IPS-18a (cell line): ENCODE data around the gene PAQR9.

ENCODE experiments used
- H3K27ac ChIP-seq: one replicate; pipeline ENCODE4 v1.5.1; 2013; ENCODE audit warnings: low read length
- H3K27me3 ChIP-seq: one replicate; pipeline ENCODE4 v1.6.1; 2013; ENCODE audit warnings: mild to moderate bottlenecking, low read length; ENCODE audit not compliant: control insufficient read depth, insufficient read depth
- H3K36me3 ChIP-seq: one replicate; pipeline ENCODE4 v1.6.1; 2013; ENCODE audit warnings: low read depth, low read length; ENCODE audit not compliant: control insufficient read depth
- H3K4me1 ChIP-seq: one replicate; pipeline ENCODE4 v1.6.1; 2013; ENCODE audit warnings: low read depth, low read length; ENCODE audit not compliant: control insufficient read depth
- H3K4me3 ChIP-seq: one replicate; pipeline ENCODE4 v1.5.1; 2013; ENCODE audit warnings: low read length
- H3K9ac ChIP-seq: one replicate; pipeline ENCODE4 v1.6.1; 2013; ENCODE audit warnings: mild to moderate bottlenecking, low read length, moderate library complexity
- H3K9me3 ChIP-seq: one replicate; pipeline ENCODE4 v1.6.1; 2013; ENCODE audit warnings: low read depth, low read length; ENCODE audit not compliant: control insufficient read depth

The PAQR9 gene

DNA sequence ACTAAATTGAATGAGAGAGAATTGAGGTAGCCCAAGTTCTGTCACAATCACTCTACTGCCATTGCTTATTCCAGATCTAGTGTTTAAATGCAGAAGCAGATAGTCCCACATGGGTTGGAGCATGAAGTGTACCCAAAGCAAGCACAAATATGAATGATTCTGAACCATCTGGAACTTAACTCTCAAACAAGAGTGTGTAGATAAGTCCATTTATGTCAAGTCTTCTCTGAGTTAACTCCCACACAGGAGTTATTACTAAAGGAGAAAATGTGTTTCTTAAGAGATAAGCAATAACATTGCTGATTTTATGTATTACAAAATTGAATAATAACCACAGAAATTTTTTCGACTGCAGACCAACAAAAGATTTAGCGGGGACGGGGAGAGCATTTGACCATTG, 33.6 kb downstream of the PAQR9 start:
- no peak overlapping the region for H3K4me3 ChIP-seq
- no peaks in the 10 kb centered on the region for H3K36me3 ChIP-seq
- H3K27me3 ChIP-seq: no peaks in the 10 kb centered on the region
- no peaks in the 10 kb centered on the region for H3K4me1 ChIP-seq
- no peak overlapping the region for H3K27ac ChIP-seq
- H3K9ac ChIP-seq: no peak overlapping the region
- no peaks in the 10 kb centered on the region for H3K9me3 ChIP-seq

DNA sequence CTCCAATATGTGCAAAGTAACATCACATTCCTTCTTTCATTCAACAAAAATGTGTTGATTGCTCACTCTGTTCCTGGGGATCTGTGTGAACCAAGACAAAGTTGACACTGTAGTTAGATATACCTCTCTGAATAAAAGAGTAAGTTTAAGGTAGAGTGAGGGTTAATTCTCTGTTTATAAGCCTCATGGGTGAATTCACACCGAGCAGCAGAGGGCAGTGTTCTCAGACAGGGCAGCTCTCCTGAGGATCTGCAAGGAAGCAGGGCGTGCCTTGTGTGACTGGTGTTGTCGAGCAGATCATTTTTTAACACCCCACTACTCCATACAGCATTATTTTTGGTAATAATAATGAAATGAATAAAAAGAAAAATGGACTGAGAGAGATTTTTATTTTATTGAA, 34.4 kb downstream of the PAQR9 start:
- no peaks in the 10 kb centered on the region for H3K9me3 ChIP-seq
- no peaks in the 10 kb centered on the region for H3K4me1 ChIP-seq
- H3K9ac ChIP-seq: no peak overlapping the region
- no peak overlapping the region for H3K27ac ChIP-seq
- no peaks in the 10 kb centered on the region for H3K27me3 ChIP-seq
- H3K36me3 ChIP-seq: no peaks in the 10 kb centered on the region
- H3K4me3 ChIP-seq: no peak overlapping the region

DNA sequence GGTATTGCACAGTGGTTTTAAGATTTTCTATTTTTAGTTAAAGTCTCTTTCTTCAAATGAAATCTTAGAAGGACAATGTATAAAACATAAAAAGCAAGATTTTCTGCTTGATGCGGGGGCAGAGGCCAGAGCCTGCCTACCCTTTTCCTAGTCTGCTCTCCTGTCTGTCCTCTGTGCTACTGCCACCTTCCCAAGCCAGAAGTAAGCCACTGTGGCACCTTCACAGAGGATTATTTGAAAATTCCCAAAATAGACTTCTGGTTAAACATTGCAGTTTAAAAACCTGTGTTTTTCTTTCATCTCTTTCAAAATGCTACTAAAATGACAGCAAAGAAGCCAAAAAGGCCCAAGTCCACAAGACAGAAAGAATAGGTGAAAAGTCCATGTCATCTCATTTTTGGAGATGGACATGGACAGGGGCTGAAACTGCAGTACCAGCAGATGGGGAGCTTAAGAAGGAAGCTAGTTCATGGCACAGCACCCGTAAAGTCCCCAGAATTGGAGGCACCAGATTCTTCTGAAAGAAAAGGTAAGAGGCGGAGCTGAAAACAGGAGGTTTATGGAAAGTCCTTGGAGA, 37.0 kb downstream of the PAQR9 start:
- no peaks in the 10 kb centered on the region for H3K4me1 ChIP-seq
- H3K4me3 ChIP-seq: no peak overlapping the region
- H3K27me3 ChIP-seq: no peaks in the 10 kb centered on the region
- no peaks in the 10 kb centered on the region for H3K9me3 ChIP-seq
- no peaks in the 10 kb centered on the region for H3K36me3 ChIP-seq
- no peak overlapping the region for H3K27ac ChIP-seq
- H3K9ac ChIP-seq: no peak overlapping the region

DNA sequence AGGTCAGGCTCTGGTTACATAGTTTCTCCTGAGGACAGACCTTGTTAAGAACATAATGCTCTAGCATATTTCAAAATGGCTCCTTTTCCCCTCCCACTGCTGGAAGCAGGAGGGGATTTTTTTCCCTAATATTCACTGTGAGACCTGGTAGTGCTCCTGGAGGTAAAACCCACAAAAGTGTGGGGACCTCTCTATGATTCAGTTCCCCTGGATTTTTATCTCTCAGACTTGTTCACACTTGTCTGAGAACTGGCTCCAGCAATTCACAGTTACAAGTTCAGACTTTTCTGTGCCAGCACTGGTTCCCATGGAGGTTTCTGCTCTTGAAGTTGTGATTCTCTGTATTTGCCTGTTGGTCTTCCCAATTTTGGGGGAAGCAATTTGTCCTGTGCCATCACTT, 38.3 kb downstream of the PAQR9 start:
- Histone ChIP-seq H3K4me3 (no peak overlapping the region), H3K27ac (no peak overlapping the region), H3K9me3 (no peaks in the 10 kb centered on the region), H3K27me3 (no peaks in the 10 kb centered on the region), H3K36me3 (no peaks in the 10 kb centered on the region), H3K4me1 (no peaks in the 10 kb centered on the region), H3K9ac (no peak overlapping the region)

DNA sequence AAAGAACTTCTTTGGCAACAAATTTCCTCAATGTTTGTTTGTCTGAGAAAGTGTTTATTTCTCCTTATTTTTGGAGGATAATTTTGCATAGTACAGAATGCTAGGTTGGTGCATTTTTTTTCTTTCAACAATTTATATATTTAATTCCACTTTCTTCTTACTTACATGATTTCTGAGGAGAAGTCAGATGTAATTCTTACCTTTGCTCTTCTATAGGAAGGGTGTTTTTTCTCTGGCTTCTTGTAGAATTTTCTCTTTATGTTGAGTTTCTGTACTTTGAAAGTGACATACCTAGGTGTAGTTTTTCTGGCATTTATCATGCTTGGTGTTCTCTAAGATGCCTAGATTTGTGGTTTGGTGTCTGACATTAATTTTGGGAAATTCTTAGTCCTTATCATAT, 39.8 kb downstream of the PAQR9 start:
- Histone ChIP-seq H3K4me3 (no peak overlapping the region), H3K27me3 (no peaks in the 10 kb centered on the region), H3K27ac (no peak overlapping the region), H3K4me1 (no peaks in the 10 kb centered on the region), H3K9ac (no peak overlapping the region), H3K36me3 (no peaks in the 10 kb centered on the region), H3K9me3 (no peaks in the 10 kb centered on the region)

DNA sequence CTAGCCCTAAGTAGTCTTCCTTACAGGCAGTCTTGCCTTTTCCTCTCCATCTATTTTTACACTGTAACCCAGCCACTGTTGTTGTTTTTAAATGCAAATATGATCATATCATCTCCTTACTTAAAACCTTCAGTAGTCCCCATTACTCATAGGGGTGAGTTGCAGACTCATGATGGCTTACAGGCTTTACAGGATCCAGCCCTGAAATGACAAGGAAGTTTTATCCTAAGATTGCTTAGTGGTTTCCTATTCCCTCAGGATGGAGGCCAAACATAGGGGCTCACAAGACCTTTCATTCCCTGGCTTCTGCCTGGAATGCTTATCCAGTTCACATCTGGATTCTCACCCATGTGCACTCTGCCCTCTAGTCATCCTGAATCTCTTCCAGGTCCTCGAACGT, 46.9 kb downstream of the PAQR9 start:
- Histone ChIP-seq H3K9me3 (no peaks in the 10 kb centered on the region), H3K4me3 (no peak overlapping the region), H3K36me3 (no peaks in the 10 kb centered on the region), H3K27ac (no peak overlapping the region), H3K4me1 (no peaks in the 10 kb centered on the region), H3K27me3 (no peaks in the 10 kb centered on the region), H3K9ac (no peak overlapping the region)

DNA sequence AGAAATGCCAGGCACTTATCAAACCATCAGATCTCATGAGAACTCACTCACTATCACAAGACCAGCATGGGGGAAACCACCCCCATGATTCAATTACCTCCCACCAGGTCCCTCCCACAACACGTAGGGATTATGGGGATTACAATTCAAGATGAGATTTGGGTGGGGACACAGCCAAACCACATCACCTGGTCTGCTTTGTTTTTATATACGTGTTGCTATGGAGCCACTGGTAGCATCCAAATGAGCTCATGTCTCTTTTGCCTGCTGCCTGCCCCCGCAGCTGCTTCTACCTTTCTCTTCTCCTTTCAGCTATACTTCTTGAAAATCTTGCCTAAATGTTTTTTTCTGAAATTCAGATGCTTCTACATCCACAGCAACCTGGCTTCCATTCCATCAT, 47.8 kb downstream of the PAQR9 start:
- no peaks in the 10 kb centered on the region for H3K9me3 ChIP-seq
- H3K9ac ChIP-seq: no peak overlapping the region
- H3K4me1 ChIP-seq: no peaks in the 10 kb centered on the region
- no peak overlapping the region for H3K27ac ChIP-seq
- H3K27me3 ChIP-seq: no peaks in the 10 kb centered on the region
- no peaks in the 10 kb centered on the region for H3K36me3 ChIP-seq
- no peak overlapping the region for H3K4me3 ChIP-seq

DNA sequence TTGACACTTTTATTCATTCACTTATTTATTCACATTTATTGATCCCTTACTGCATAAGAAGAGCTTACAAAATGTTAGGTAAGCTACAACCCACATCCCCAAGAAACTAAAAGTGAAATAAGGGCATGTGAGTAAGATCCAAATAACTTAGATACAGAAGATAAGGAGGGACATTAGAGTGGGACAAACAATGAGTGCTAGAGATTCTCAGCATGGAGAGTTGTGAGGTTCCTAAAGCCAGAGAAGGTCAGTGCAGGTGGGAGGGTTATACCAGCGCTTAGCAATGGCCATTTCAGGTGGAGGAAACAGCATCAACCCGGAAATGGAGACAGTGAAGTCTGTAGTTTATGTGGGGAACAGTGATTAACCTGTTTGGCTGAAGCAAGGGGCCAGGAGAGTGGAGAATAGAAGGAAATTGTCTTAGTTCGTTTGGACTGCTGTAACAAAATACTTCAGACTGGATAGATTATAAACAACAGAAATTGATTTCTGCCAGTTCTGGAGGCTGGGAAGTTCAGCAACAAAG, 49.1 kb downstream of the PAQR9 start:
- no peak overlapping the region for H3K27ac ChIP-seq
- H3K4me3 ChIP-seq: no peak overlapping the region
- H3K9ac ChIP-seq: no peak overlapping the region
- no peaks in the 10 kb centered on the region for H3K4me1 ChIP-seq
- no peaks in the 10 kb centered on the region for H3K36me3 ChIP-seq
- no peaks in the 10 kb centered on the region for H3K9me3 ChIP-seq
- no peaks in the 10 kb centered on the region for H3K27me3 ChIP-seq

DNA sequence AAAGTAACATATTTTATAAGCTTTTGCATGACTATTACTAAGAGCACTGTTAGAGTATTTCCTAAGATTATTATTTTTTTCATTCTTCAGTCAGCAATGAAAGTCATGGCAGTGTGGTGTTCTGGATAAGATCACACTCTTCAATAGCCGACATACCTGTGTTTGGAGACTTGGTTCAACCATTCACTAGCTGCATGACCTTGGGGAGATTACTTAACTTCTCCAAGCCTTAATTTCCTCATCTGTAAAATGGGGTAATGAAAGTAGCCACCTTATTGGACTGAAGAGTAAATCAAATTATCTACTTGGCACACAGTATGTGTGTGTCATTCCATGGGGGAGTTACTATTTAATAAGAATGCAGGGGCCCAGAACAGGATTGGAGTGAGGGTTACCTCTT, 50.0 kb downstream of the PAQR9 start:
- Histone ChIP-seq H3K9ac (no peak overlapping the region), H3K27ac (no peak overlapping the region), H3K4me1 (no peaks in the 10 kb centered on the region), H3K9me3 (no peaks in the 10 kb centered on the region), H3K36me3 (no peaks in the 10 kb centered on the region), H3K4me3 (no peak overlapping the region), H3K27me3 (no peaks in the 10 kb centered on the region)

DNA sequence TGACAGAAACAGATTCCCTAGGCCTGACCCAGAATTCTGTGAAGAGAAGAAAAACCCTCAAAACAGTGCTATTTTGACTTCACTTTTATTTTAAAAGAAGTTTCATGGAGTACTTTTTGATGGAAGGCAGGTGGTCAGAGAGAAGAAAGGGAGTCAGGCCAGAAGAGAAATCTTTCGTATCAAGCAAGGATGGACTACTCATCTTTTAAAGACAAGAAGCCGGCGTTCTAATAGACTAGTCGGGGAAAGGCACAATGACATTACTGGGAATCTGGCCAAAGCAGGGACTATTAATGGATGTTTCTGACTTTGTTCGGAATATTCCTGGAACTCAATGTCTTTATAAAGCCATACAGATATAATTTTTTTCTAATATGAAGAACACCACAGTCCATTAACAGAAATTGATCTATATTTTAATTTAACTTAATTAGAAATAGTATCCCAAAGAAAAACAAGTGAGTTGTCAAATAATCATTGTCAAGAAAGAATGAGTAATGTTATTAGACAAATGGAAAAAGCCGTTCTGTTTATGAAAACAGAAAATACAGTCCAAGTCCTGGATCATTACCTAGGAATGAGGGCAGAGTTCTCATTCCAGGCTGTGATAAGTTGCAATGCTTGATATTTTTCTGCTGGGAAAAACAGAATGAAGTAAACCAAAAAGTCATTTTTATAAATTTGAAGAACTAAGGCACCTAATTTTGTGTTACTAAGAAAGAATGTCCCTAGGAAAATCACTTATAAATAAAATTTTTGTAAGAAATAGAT, 50.9 kb downstream of the PAQR9 start:
- no peaks in the 10 kb centered on the region for H3K9me3 ChIP-seq
- H3K36me3 ChIP-seq: no peaks in the 10 kb centered on the region
- no peak overlapping the region for H3K4me3 ChIP-seq
- H3K27ac ChIP-seq: no peak overlapping the region
- H3K4me1 ChIP-seq: no peaks in the 10 kb centered on the region
- no peak overlapping the region for H3K9ac ChIP-seq
- H3K27me3 ChIP-seq: no peaks in the 10 kb centered on the region
